Natural killer cell (primary cell): ENCODE data around the gene C6orf163. TPM values are rescaled to one million over a fixed set of nuclear protein-coding genes. Genes with fewer than 3 reads are reported as not detected.

Experiments used
- ATAC-seq, 3 donors: fragments of 150-1000 bp in 2 of 3; fragments of 200-7000 bp in 1 of 3; cut with Tn5 transposase; 1 replicate in 1 of 3; 2 replicates in 2 of 3; pipeline ENCODE4 v1.10.0; 2021; ENCODE audit warnings: mild to moderate bottlenecking in 2 of 3, moderate library complexity in 2 of 3
- DNase-seq, 2 donors: peaks; one replicate each; pipeline versions ENCODE4 v3.0.0 to v3.0.0-alpha.2; 2013 to 2021; ENCODE audit warnings: mixed read lengths in 1 of 2
- H3K27ac ChIP-seq: one replicate; pipeline ENCODE4 v1.5.1; 2013; ENCODE audit warnings: mild to moderate bottlenecking, low read length
- H3K27me3 ChIP-seq: one replicate; pipeline ENCODE4 v1.6.1; 2013; ENCODE audit warnings: low read length; ENCODE audit not compliant: control insufficient read depth, insufficient read depth
- H3K36me3 ChIP-seq: one replicate; pipeline ENCODE4 v1.6.1; 2013; ENCODE audit warnings: low read length; ENCODE audit not compliant: control insufficient read depth, insufficient read depth
- H3K4me1 ChIP-seq: one replicate; pipeline ENCODE4 v1.6.1; 2013; ENCODE audit warnings: low read length; ENCODE audit not compliant: control insufficient read depth, insufficient read depth
- H3K4me3 ChIP-seq: one replicate; pipeline ENCODE4 v1.5.1; 2013; ENCODE audit warnings: low read length
- H3K9me3 ChIP-seq: one replicate; pipeline ENCODE4 v1.6.1; 2013; ENCODE audit warnings: low read length; ENCODE audit not compliant: control insufficient read depth, insufficient read depth
- H3K27ac Mint-ChIP-seq, 2 donors: one replicate each; pipeline ENCODE4 v1.8.0; 2022; ENCODE audit warnings: mild to moderate bottlenecking in 2 of 2, mixed read lengths in 2 of 2, moderate library complexity in 1 of 2
- H3K27me3 Mint-ChIP-seq, 2 donors: one replicate each; pipeline ENCODE4 v1.8.0; 2022; ENCODE audit warnings: low read depth in 2 of 2, mixed read lengths in 2 of 2
- H3K36me3 Mint-ChIP-seq: one replicate; pipeline ENCODE4 v1.8.0; 2022; ENCODE audit warnings: mixed read lengths
- H3K4me1 Mint-ChIP-seq, 2 donors: one replicate each; pipeline ENCODE4 v1.8.0; 2022; ENCODE audit warnings: mixed read lengths in 2 of 2
- H3K4me3 Mint-ChIP-seq: one replicate; pipeline ENCODE4 v1.8.0; 2022; ENCODE audit warnings: mild to moderate bottlenecking, moderate library complexity, mixed read lengths
- H3K9me3 Mint-ChIP-seq, 2 donors: one replicate each; pipeline ENCODE4 v1.8.0; 2022; ENCODE audit warnings: mixed read lengths in 2 of 2
- WGBS: methylation state at CpG from one replicate; pipeline ENCODE4 v1.1.7; 2013; ENCODE audit warnings: missing lambda C conversion rate; ENCODE audit not compliant: insufficient coverage; 5-methylcytosine and 5-hydroxymethylcytosine counted together
- intact Hi-C: fragments of 100-400 bp; cut with micrococcal nuclease; formaldehyde crosslinking; loops from one replicate; pipeline ENCODE4 v1.14.2; 2022
- total RNA-seq, 4 donors: library from RNA; stranded (reverse); fragments of 120-200 nt in 1 of 4; gene quantifications; one replicate each; pipeline versions ENCODE4 v1.2.3 to v1.2.4, GENCODE V29; 2013 to 2022
- TF ChIP-seq, protein P1 (sequence below): fragments of 200-600 bp; IDR thresholded peaks from one replicate; pipeline ENCODE4 v1.8.0; 2022; ENCODE audit warnings: antibody characterized with exemption

C6orf163 gene
- total RNA-seq, 3 donors from 2014 or later (not counting 1 experiment from before 2014, with no cell fraction given): 1.8 to 3.2 (median 2.3) TPM

DNA sequence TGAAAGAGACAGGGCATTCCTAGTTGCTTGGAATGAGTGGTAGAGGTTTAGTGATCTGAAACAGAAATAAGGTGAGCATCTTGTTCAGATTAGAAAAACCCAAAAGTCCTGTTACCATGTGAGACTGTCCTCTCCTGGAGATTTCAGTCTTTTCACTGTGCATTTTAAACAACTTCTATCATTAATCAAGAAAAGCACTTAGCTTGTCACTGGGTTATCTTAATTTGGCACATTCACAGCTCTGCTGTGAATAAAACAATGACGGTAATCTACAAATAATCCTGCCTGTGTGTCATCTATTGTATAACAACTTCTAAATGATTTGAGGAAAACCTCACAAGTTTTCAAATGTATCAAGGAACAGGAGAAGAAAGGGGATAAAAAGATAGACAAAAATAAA, 31.8 kb upstream of the C6orf163 start:
- H3K4me3 ChIP-seq: no peak overlapping the region
- no peak overlapping the region for H3K27ac ChIP-seq
- TF ChIP-seq, protein P1, sequence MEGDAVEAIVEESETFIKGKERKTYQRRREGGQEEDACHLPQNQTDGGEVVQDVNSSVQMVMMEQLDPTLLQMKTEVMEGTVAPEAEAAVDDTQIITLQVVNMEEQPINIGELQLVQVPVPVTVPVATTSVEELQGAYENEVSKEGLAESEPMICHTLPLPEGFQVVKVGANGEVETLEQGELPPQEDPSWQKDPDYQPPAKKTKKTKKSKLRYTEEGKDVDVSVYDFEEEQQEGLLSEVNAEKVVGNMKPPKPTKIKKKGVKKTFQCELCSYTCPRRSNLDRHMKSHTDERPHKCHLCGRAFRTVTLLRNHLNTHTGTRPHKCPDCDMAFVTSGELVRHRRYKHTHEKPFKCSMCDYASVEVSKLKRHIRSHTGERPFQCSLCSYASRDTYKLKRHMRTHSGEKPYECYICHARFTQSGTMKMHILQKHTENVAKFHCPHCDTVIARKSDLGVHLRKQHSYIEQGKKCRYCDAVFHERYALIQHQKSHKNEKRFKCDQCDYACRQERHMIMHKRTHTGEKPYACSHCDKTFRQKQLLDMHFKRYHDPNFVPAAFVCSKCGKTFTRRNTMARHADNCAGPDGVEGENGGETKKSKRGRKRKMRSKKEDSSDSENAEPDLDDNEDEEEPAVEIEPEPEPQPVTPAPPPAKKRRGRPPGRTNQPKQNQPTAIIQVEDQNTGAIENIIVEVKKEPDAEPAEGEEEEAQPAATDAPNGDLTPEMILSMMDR: no peak
- H3K4me1 ChIP-seq: no peaks in the 10 kb centered on the region
- no peaks in the 10 kb centered on the region for H3K36me3 ChIP-seq
- intact Hi-C loops: no loop called here
- no peaks in the 10 kb centered on the region for H3K9me3 Mint-ChIP-seq
- H3K36me3 Mint-ChIP-seq: no peaks in the 10 kb centered on the region
- H3K27ac Mint-ChIP-seq: no peak overlapping the region
- H3K27me3 Mint-ChIP-seq: peaks cover 17 to 54% of the 10 kb centered on the region in 2 donors
- DNase-seq: no peak
- no peak for ATAC-seq
- H3K4me1 Mint-ChIP-seq: no peaks in the 10 kb centered on the region
- WGBS: no CpG with 5 or more reads among the region's 1 CpG
- H3K4me3 Mint-ChIP-seq: no peak overlapping the region
- H3K27me3 ChIP-seq: no peaks in the 10 kb centered on the region
- no peaks in the 10 kb centered on the region for H3K9me3 ChIP-seq

- no peak for ATAC-seq
Measured at GRCh38 chr6:87315071-87315470, 29.5 kb upstream of the C6orf163 start.

GRCh38 chr6:87319271-87319987, 25.2 kb upstream of the C6orf163 start:
- Histone ChIP-seq H3K27ac (no peak overlapping the region), H3K36me3 (no peaks in the 10 kb centered on the region), H3K27me3 (no peaks in the 10 kb centered on the region), H3K4me1 (peaks cover 6% of the 10 kb centered on the region), H3K4me3 (no peak overlapping the region), H3K9me3 (no peaks in the 10 kb centered on the region)
- TF ChIP-seq, protein P1: no peak
- ATAC-seq: no peak
- intact Hi-C loops: no loop called here
- no peak overlapping the region for H3K27ac Mint-ChIP-seq
- 82% methylated on average over 2 of the region's 3 CpGs for WGBS
- H3K4me1 Mint-ChIP-seq: peaks cover 13 to 23% of the 10 kb centered on the region in 2 donors
- H3K36me3 Mint-ChIP-seq: no peaks in the 10 kb centered on the region
- H3K27me3 Mint-ChIP-seq: peaks cover 15 to 31% of the 10 kb centered on the region in 2 donors
- no peak for DNase-seq
- no peaks in the 10 kb centered on the region for H3K9me3 Mint-ChIP-seq
- H3K4me3 Mint-ChIP-seq: no peak overlapping the region

More at GRCh38 chr6:87315071-87315470, 29.5 kb upstream of the C6orf163 start:
- 91% methylated on average over 3 of the region's 3 CpGs for WGBS
- no peaks in the 10 kb centered on the region for H3K4me1 Mint-ChIP-seq
- H3K27me3 Mint-ChIP-seq: peaks cover 21 to 52% of the 10 kb centered on the region in 2 donors
- no peak overlapping the region for H3K4me3 Mint-ChIP-seq
- H3K36me3 ChIP-seq: no peaks in the 10 kb centered on the region
- H3K27me3 ChIP-seq: no peaks in the 10 kb centered on the region
- H3K9me3 ChIP-seq: no peaks in the 10 kb centered on the region
- intact Hi-C loops: no loop called here
- H3K4me3 ChIP-seq: no peak overlapping the region
- no peak overlapping the region for H3K27ac ChIP-seq
- DNase-seq: no peak
- no peaks in the 10 kb centered on the region for H3K36me3 Mint-ChIP-seq
- no peak overlapping the region for H3K27ac Mint-ChIP-seq
- H3K4me1 ChIP-seq: no peaks in the 10 kb centered on the region
- no peaks in the 10 kb centered on the region for H3K9me3 Mint-ChIP-seq
- TF ChIP-seq, protein P1: no peak
